ENCODE results near the gene RAB3GAP1. TPM values are rescaled to one million over a fixed set of nuclear protein-coding genes. Genes with fewer than 3 reads are reported as not detected.
"Not testable (repeated sequence)": the region's sequence is repeated elsewhere in the genome, so short reads cannot be mapped to it uniquely, and the experiment has no call there.

The RAB3GAP1 gene
- total RNA-seq, 1 experiment from 2014 or later, result 84.6 TPM

DNA sequence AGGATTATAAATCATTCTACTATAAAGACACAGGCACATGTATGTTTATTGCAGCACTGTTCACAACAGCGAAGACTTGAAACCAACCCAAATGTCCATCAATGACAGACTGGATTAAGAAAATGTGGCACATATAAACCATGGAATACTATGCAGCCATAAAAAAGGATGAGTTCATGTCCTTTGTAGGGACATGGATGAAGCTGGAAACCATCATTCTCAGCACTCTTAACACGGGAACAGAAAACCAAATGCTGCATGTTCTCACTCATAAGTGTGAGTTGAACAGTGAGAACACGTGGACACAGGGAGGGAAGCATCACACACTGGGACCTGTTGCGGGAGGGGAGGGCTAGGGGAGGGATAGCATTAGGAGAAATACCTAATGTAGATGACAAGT is 37.5 kb downstream of the RAB3GAP1 start:
- H2AFZ ChIP-seq (ENCODE audit: low read length); H4K20me1 ChIP-seq (ENCODE audit: insufficient read depth, low read depth, low read length); H3K4me2 ChIP-seq (ENCODE audit: low read depth, low read length, poor library complexity, severe bottlenecking); H3K9me3 ChIP-seq (ENCODE audit: low read length); H3K4me1 ChIP-seq (ENCODE audit: low read length); H3K27me3 ChIP-seq (ENCODE audit: low read length); H3K9me2 ChIP-seq (replicated peaks; ENCODE audit: insufficient read depth, low read length); H3K4me3 ChIP-seq (ENCODE audit: low read length); H3K27ac ChIP-seq (ENCODE audit: low read length); H3K9ac ChIP-seq (ENCODE audit: low read length); DNase-seq: not testable (repeated sequence)
- Histone ChIP-seq H3K79me2 (ENCODE audit: low read length) (peaks cover 81% of the 10 kb centered on the region), H3K36me3 (ENCODE audit: insufficient read depth, low read length) (peaks cover 23% of the 10 kb centered on the region)

- Histone ChIP-seq H3K36me3 (ENCODE audit: insufficient read depth, low read length) (peaks cover 28% of the 10 kb centered on the region), H3K9me2 (replicated peaks; ENCODE audit: insufficient read depth, low read length) (no peaks in the 10 kb centered on the region), H3K4me3 (ENCODE audit: low read length) (no peak overlapping the region), H4K20me1 (ENCODE audit: insufficient read depth, low read depth, low read length) (no peaks in the 10 kb centered on the region), H3K27me3 (ENCODE audit: low read length) (no peaks in the 10 kb centered on the region), H3K79me2 (ENCODE audit: low read length) (peaks cover 71% of the 10 kb centered on the region), H3K4me2 (ENCODE audit: low read depth, low read length, poor library complexity, severe bottlenecking) (no peak overlapping the region), H2AFZ (ENCODE audit: low read length) (no peak overlapping the region), H3K4me1 (ENCODE audit: low read length) (no peaks in the 10 kb centered on the region), H3K9ac (ENCODE audit: low read length) (no peak overlapping the region), H3K27ac (ENCODE audit: low read length) (no peak overlapping the region), H3K9me3 (ENCODE audit: low read length) (no peaks in the 10 kb centered on the region; the same call in 1 of the 2 replicates)
- DNase-seq, result no peak
Observed at GRCh38 chr2:135091681-135092080, 39.6 kb downstream of the RAB3GAP1 start.

- Histone ChIP-seq H3K4me3 (ENCODE audit: low read length) (no peak overlapping the region), H3K9me2 (replicated peaks; ENCODE audit: insufficient read depth, low read length) (no peaks in the 10 kb centered on the region), H3K9ac (ENCODE audit: low read length) (no peak overlapping the region), H4K20me1 (ENCODE audit: insufficient read depth, low read depth, low read length) (no peaks in the 10 kb centered on the region), H3K79me2 (ENCODE audit: low read length) (peaks cover 69% of the 10 kb centered on the region), H3K27me3 (ENCODE audit: low read length) (no peaks in the 10 kb centered on the region), H3K36me3 (ENCODE audit: insufficient read depth, low read length) (peaks cover 34% of the 10 kb centered on the region), H3K9me3 (ENCODE audit: low read length) (no peaks in the 10 kb centered on the region), H3K27ac (ENCODE audit: low read length) (no peak overlapping the region), H3K4me1 (ENCODE audit: low read length) (no peaks in the 10 kb centered on the region), H3K4me2 (ENCODE audit: low read depth, low read length, poor library complexity, severe bottlenecking) (no peak overlapping the region), H2AFZ (ENCODE audit: low read length) (no peak overlapping the region)
- DNase-seq, result no peak
Observed at GRCh38 chr2:135093193-135093592, 41.1 kb downstream of the RAB3GAP1 start.

- peaks cover 34% of the 10 kb centered on the region for H3K36me3 ChIP-seq (ENCODE audit: insufficient read depth, low read length)
Observed at GRCh38 chr2:135093670-135094330, 41.7 kb downstream of the RAB3GAP1 start.

DNA sequence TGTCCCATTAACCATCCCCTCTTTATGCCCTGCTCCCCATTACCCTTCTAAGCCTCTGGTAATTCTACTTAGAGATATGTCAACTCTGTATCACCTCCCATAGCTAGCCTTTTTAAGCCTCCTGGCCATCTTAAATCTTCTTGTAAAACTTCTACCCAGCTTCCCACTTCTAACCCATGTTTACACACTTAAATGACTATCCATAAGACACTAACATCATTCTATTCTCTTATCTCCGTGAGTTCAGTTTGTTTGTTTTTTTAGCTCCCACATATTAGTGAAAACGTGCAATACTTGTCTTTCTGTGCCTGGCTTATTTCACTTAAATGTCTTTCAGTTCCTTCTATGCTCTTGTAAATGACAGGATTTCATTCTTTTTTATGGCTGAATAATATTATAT is 42.4 kb downstream of the RAB3GAP1 start:
- Histone ChIP-seq H3K27ac (ENCODE audit: low read length) (no peak overlapping the region), H3K4me2 (ENCODE audit: low read depth, low read length, poor library complexity, severe bottlenecking) (no peak overlapping the region), H3K4me1 (ENCODE audit: low read length) (no peaks in the 10 kb centered on the region), H3K9me3 (ENCODE audit: low read length) (no peaks in the 10 kb centered on the region), H3K79me2 (ENCODE audit: low read length) (peaks cover 76% of the 10 kb centered on the region), H3K9me2 (replicated peaks; ENCODE audit: insufficient read depth, low read length) (no peaks in the 10 kb centered on the region), H4K20me1 (ENCODE audit: insufficient read depth, low read depth, low read length) (no peaks in the 10 kb centered on the region), H2AFZ (ENCODE audit: low read length) (no peak overlapping the region), H3K9ac (ENCODE audit: low read length) (no peak overlapping the region), H3K4me3 (ENCODE audit: low read length) (no peak overlapping the region), H3K36me3 (ENCODE audit: insufficient read depth, low read length) (peaks cover 37% of the 10 kb centered on the region), H3K27me3 (ENCODE audit: low read length) (no peaks in the 10 kb centered on the region)
- DNase-seq, result no peak

More at GRCh38 chr2:135093670-135094330, 41.7 kb downstream of the RAB3GAP1 start:
- no peaks in the 10 kb centered on the region for H3K4me1 ChIP-seq (ENCODE audit: low read length)
- no peak overlapping the region for H3K4me3 ChIP-seq (ENCODE audit: low read length)
- no peaks in the 10 kb centered on the region for H3K9me3 ChIP-seq (ENCODE audit: low read length)
- no peaks in the 10 kb centered on the region for H3K27me3 ChIP-seq (ENCODE audit: low read length)
- H3K9ac ChIP-seq (ENCODE audit: low read length), result no peak overlapping the region
- DNase-seq, result no peak
- H3K79me2 ChIP-seq (ENCODE audit: low read length), result peaks cover 73% of the 10 kb centered on the region
- no peak overlapping the region for H2AFZ ChIP-seq (ENCODE audit: low read length)
- H4K20me1 ChIP-seq (ENCODE audit: insufficient read depth, low read depth, low read length), result no peaks in the 10 kb centered on the region
- no peak overlapping the region for H3K27ac ChIP-seq (ENCODE audit: low read length)
- no peaks in the 10 kb centered on the region for H3K9me2 ChIP-seq (replicated peaks; ENCODE audit: insufficient read depth, low read length)
- H3K4me2 ChIP-seq (ENCODE audit: low read depth, low read length, poor library complexity, severe bottlenecking), result no peak overlapping the region

DNA sequence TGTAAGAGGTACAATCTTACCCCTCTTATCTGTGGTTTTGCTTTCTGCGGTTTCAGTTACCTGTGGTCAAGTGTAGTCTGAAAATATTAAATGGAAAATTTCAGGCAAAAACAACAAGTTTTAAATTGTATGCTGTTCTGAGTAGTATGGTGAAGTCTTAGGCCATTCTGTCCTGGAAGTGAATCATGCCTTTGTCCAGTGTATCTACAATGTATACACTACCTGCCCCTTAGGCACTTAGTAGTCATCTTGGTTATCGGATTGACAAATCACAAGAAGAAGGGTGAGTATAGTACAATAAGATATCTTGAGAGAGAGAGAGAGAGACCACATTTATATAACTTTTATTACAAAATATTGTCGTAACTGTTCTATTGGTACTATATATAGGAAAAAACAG is 43.5 kb downstream of the RAB3GAP1 start:
- H2AFZ ChIP-seq (ENCODE audit: low read length), result no peak overlapping the region
- H3K27ac ChIP-seq (ENCODE audit: low read length), result no peak overlapping the region
- no peak overlapping the region for H3K4me2 ChIP-seq (ENCODE audit: low read depth, low read length, poor library complexity, severe bottlenecking)
- H4K20me1 ChIP-seq (ENCODE audit: insufficient read depth, low read depth, low read length), result no peaks in the 10 kb centered on the region
- no peaks in the 10 kb centered on the region for H3K27me3 ChIP-seq (ENCODE audit: low read length)
- H3K4me1 ChIP-seq (ENCODE audit: low read length), result no peaks in the 10 kb centered on the region
- H3K4me3 ChIP-seq (ENCODE audit: low read length), result no peak overlapping the region
- peaks cover 78% of the 10 kb centered on the region for H3K79me2 ChIP-seq (ENCODE audit: low read length)
- H3K9ac ChIP-seq (ENCODE audit: low read length), result no peak overlapping the region
- no peak for DNase-seq
- H3K9me2 ChIP-seq (replicated peaks; ENCODE audit: insufficient read depth, low read length), result no peaks in the 10 kb centered on the region
- peaks cover 43% of the 10 kb centered on the region for H3K36me3 ChIP-seq (ENCODE audit: insufficient read depth, low read length)
- H3K9me3 ChIP-seq (ENCODE audit: low read length), result no peaks in the 10 kb centered on the region

DNA sequence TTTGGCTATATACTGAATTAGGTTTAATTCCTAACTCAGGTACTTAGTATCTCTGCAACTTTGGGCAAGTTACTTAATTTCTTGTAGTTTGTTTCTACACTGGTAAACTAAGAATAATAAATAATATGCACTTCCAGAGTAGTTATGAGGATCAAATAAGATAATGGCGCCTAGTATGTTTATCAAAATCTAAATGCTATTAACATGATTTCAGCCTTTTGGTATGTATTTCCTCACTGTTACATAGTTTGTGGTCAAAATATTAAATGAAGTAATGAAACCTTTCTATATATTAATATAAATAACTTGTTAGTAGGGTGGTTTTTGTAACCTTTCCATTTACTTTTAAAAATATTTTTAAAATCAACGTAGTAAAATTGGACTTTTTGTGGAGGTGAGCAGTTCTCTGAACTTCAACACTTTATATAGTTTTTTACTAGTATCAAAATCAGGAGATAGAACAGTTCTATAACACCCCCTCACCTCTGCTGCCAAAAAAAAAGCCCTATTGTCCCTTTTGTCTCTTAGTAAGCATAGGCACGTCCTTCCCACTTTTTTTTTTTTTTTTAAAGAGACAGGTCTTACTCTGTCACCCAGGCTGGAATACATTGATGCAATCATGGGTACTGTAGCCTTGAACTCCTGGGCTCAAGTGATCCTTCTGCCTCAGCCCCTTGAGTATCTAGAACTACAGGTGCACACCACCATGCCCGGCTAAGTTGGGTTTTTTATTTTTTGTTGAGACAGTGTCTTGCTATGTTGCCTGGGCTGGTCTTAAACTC is 44.8 kb downstream of the RAB3GAP1 start:
- H3K9me3 ChIP-seq (ENCODE audit: low read length), result no peaks in the 10 kb centered on the region
- H3K4me1 ChIP-seq (ENCODE audit: low read length), result no peaks in the 10 kb centered on the region
- no peak overlapping the region for H3K9ac ChIP-seq (ENCODE audit: low read length)
- no peak overlapping the region for H2AFZ ChIP-seq (ENCODE audit: low read length)
- H3K27ac ChIP-seq (ENCODE audit: low read length), result no peak overlapping the region
- no peak overlapping the region for H3K4me3 ChIP-seq (ENCODE audit: low read length)
- peaks cover 46% of the 10 kb centered on the region for H3K36me3 ChIP-seq (ENCODE audit: insufficient read depth, low read length)
- no peaks in the 10 kb centered on the region for H3K9me2 ChIP-seq (replicated peaks; ENCODE audit: insufficient read depth, low read length)
- peaks cover 75% of the 10 kb centered on the region for H3K79me2 ChIP-seq (ENCODE audit: low read length)
- H3K27me3 ChIP-seq (ENCODE audit: low read length), result no peaks in the 10 kb centered on the region
- H3K4me2 ChIP-seq (ENCODE audit: low read depth, low read length, poor library complexity, severe bottlenecking), result no peak overlapping the region
- DNase-seq, result no peak
- no peaks in the 10 kb centered on the region for H4K20me1 ChIP-seq (ENCODE audit: insufficient read depth, low read depth, low read length)

DNA sequence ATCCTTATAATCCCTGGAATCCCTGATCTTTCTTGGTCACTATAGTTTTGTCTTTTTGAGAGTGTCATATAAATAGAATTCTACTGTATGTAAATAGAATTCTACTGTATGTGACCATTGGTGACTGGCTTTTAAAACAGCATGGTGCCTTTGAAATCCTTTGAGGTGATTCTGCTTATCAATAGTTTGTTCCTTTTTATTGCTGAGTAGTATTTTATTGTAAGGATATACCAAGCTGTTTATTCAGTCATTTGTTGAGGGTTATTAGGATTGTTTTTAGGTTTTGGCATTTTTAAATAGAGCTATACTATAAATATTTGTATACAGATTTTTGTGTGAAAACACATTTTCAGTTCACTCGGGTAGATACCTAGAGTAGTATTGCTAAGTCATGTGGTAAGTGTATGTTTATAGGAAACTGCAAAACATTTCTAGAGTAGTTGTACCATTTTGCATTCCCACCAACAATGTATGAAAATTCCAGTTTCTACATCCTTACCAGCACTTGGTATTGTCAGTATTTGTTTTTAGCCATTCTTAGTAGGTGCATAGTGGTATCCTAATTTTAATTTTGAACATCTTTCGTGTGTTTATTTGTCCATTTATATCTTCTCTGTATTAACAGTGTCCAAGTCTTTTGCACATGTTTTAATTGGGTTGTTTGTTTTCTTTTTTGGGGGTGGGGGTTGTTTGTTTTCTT is 45.6 kb downstream of the RAB3GAP1 start:
- H3K27me3 ChIP-seq (ENCODE audit: low read length), result no peaks in the 10 kb centered on the region
- H3K4me3 ChIP-seq (ENCODE audit: low read length), result no peak overlapping the region
- no peaks in the 10 kb centered on the region for H3K4me1 ChIP-seq (ENCODE audit: low read length)
- H3K4me2 ChIP-seq (ENCODE audit: low read depth, low read length, poor library complexity, severe bottlenecking), result no peak overlapping the region
- H4K20me1 ChIP-seq (ENCODE audit: insufficient read depth, low read depth, low read length), result no peaks in the 10 kb centered on the region
- no peak for DNase-seq
- peaks cover 79% of the 10 kb centered on the region for H3K79me2 ChIP-seq (ENCODE audit: low read length)
- H3K9me2 ChIP-seq (replicated peaks; ENCODE audit: insufficient read depth, low read length), result no peaks in the 10 kb centered on the region
- H3K27ac ChIP-seq (ENCODE audit: low read length), result no peak overlapping the region
- H3K9me3 ChIP-seq (ENCODE audit: low read length), result no peaks in the 10 kb centered on the region
- peaks cover 52% of the 10 kb centered on the region for H3K36me3 ChIP-seq (ENCODE audit: insufficient read depth, low read length)
- H2AFZ ChIP-seq (ENCODE audit: low read length), result no peak overlapping the region
- H3K9ac ChIP-seq (ENCODE audit: low read length), result no peak overlapping the region
